GM12873 (cell line): ENCODE results near the gene LIPT2.

Source experiments
- CTCF ChIP-seq: IDR thresholded peaks from 2 replicates; pipeline ENCODE4 v1.5.1; 2012; ENCODE audit warnings: low read depth, mild to moderate bottlenecking, moderate library complexity, low read length, control low read depth; ENCODE audit not compliant: insufficient read depth; ENCODE audit errors: missing control alignments

Gene LIPT2

GRCh38 chr11:74492084-74492483 lies 1.4 kb downstream of the LIPT2 start:
- no peak for TF ChIP-seq CTCF

- TF ChIP-seq CTCF: no peak
These were observed 2.6 kb downstream of the LIPT2 start for GRCh38 chr11:74490941-74491340.

GRCh38 chr11:74487875-74488274 lies 5.6 kb downstream of the LIPT2 start:
- peak; percentile 24 for TF ChIP-seq CTCF

GRCh38 chr11:74485868-74486267 lies 7.7 kb downstream of the LIPT2 start:
- no peak for TF ChIP-seq CTCF

GRCh38 chr11:74480688-74481417 lies 12.7 kb downstream of the LIPT2 start:
- TF ChIP-seq CTCF: no peak

GRCh38 chr11:74479732-74480123 lies 13.8 kb downstream of the LIPT2 start:
- no peak for TF ChIP-seq CTCF

- TF ChIP-seq CTCF: no peak
These were observed 14.4 kb downstream of the LIPT2 start for GRCh38 chr11:74478877-74479731.
